Measurements from ENCODE around the gene NUP93.

DNA sequence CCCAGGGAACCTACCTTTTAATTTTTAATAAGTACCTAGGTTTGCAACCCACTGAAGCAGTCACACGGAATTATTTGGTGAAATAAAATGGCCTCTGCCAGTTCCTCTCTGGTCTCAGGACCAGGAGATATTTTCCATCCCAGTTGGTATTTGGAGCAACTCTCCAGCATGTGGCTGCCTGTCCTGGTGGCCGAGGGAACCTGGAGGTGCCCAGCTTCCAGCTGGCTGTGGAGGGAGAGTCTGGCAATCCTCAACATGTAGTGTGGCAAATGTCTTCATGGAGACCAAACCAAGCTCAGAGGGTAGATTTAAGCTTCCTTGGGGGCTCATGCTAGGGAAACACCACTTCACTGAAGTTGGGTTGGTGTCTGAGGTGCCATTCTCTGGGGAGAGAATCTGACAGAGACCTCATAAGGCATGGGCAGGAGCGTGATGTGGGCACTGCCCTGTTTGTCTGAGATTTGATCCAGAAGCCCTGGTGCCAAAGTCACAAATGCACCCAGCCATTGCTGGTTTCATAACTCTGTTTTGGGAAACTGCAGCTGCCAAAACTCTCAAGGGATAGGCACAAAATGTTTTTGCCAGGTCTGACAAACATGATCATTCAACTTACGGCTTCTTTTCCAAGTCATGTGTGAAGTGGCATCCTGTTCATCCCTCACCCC is 44.9 kb upstream of the NUP93 start:
- TF ChIP-seq POLR2AphosphoS2 (conservative IDR thresholded peaks at IDR 0.05; ENCODE audit: low read length) (no peak), RAD21 (conservative IDR thresholded peaks at IDR 0.05 in 1 of 2, IDR thresholded peaks at IDR 0.05 in 1 of 2) (no peak), NR3C1 (IDR thresholded peaks at IDR 0.05) (no peak), KDM5A (IDR thresholded peaks at IDR 0.05) (no peak), PHF8 (IDR thresholded peaks at IDR 0.05; ENCODE audit: borderline replicate concordance, low read depth) (no peak), SMC3 (IDR thresholded peaks at IDR 0.05) (no peak)
